ENCODE data around the gene LDAH.

GRCh38 chr2:20652141-20652540 is 170.8 kb downstream of the LDAH start:
- TF ChIP-seq EZH2 (IDR thresholded peaks at IDR 0.05; ENCODE audit: low read depth, unreplicated experiment) (no peak), POLR2AphosphoS5 (IDR thresholded peaks at IDR 0.05; ENCODE audit: low read depth) (no peak), CTCF (conservative IDR thresholded peaks at IDR 0.05; ENCODE audit: low read depth in 2 of 2) (no peak), REST (IDR thresholded peaks at IDR 0.05; ENCODE audit: unreplicated experiment) (no peak), EZH2phosphoT487 (IDR thresholded peaks at IDR 0.05; ENCODE audit: unreplicated experiment) (no peak), ZNF331 (CRISPR knock-in tag; IDR thresholded peaks at IDR 0.05; ENCODE audit: low read depth) (no peak), CREB1 (CRISPR knock-in tag; IDR thresholded peaks at IDR 0.05; ENCODE audit: low read depth) (no peak), ZNF114 (CRISPR knock-in tag; IDR thresholded peaks at IDR 0.05) (no peak), ETS1 (IDR thresholded peaks at IDR 0.05) (no peak)

Data from GM23338 (cell line).